GM12878 (cell line): ENCODE data around the gene CRP. TPM values are rescaled to one million over a fixed set of nuclear protein-coding genes. Genes with fewer than 3 reads are reported as not detected.
"Not testable (repeated sequence)": the region's sequence is repeated elsewhere in the genome, so short reads cannot be mapped to it uniquely, and the experiment has no call there.

ENCODE experiments used
- ATAC-seq: fragments of 200-7000 bp; cut with Tn5 transposase; 3 replicates; pipeline ENCODE4 v1.9.1; 2020; ENCODE audit warnings: mild to moderate bottlenecking, moderate library complexity
- BruUV-seq: library from RNA; stranded (reverse); fragments of 400-500 nt; replicated peaks from 2 replicates; lab custom pipeline; 2021; lab: Mats Ljungman, UMichigan
- CTCF ChIA-PET: fragments of 300-600 bp; sonication (Branson Sonifier 250); formaldehyde crosslinking; extraction: SDS; loops from one replicate; lab custom pipeline; 2021; ENCODE audit warnings: inconsistent platforms; lab: Yijun Ruan, JAX
- POLR2A ChIA-PET: fragments of 350-600 bp; formaldehyde crosslinking; extraction: SDS; loops from one replicate; lab custom pipeline; 2021; ENCODE audit warnings: inconsistent platforms; lab: Charles Lee
- RAD21 ChIA-PET: fragments of 300-600 bp; sonication (Branson Sonifier 250); formaldehyde crosslinking; loops from one replicate; lab custom pipeline; 2023; ENCODE audit warnings: antibody characterized with exemption; ENCODE audit not compliant: unreplicated experiment; lab: Charles Lee
- SMC1A ChIA-PET: fragments of 300-600 bp; sonication (Branson Sonifier 250); formaldehyde crosslinking; loops from one replicate; lab custom pipeline; 2023; ENCODE audit not compliant: unreplicated experiment, uncharacterized antibody; lab: Charles Lee
- DNase-seq: peaks from one replicate; pipeline ENCODE4 v3.0.0-alpha.2; 2011; ENCODE audit warnings: low read depth, low spot score
- FAIRE-seq: peaks from 3 replicates; lab custom pipeline; 2011; peaks lifted over from hg19 to GRCh38; lab: Jason Lieb, UNC
- H2AFZ ChIP-seq: 2 replicates; pipeline ENCODE4 v1.6.0; 2011; ENCODE audit warnings: low read depth, low read length, control low read depth; ENCODE audit not compliant: control insufficient read depth
- H3K27ac ChIP-seq: 2 replicates; pipeline ENCODE4 v1.5.1; 2011; ENCODE audit warnings: control low read depth; ENCODE audit not compliant: control insufficient read depth, insufficient read depth
- H3K27me3 ChIP-seq, 2 experiments: replicated peaks in 1 of 2; 2 replicates each; pipeline versions ENCODE4 v1.6.0 to v1.6.1; 2011; ENCODE audit warnings: low read length in 1 of 2; ENCODE audit not compliant: control insufficient read depth in 2 of 2, insufficient read depth in 2 of 2
- H3K36me3 ChIP-seq, 2 experiments: 2 replicates each; pipeline ENCODE4 v1.5.1; 2011; ENCODE audit warnings: low read length in 1 of 2; ENCODE audit not compliant: control insufficient read depth in 2 of 2, insufficient read depth in 2 of 2
- H3K4me1 ChIP-seq: 2 replicates; pipeline ENCODE4 v1.6.1; 2011; ENCODE audit warnings: mild to moderate bottlenecking, low read length, moderate library complexity, mixed read lengths; ENCODE audit not compliant: control insufficient read depth, insufficient read depth
- H3K4me2 ChIP-seq: 2 replicates; pipeline ENCODE4 v1.6.0; 2011; ENCODE audit warnings: control low read depth; ENCODE audit not compliant: control insufficient read depth, insufficient read depth
- H3K4me3 ChIP-seq: fragments of 200-600 bp; sonication (generic); 2 replicates; pipeline ENCODE4 v1.5.1; 2016
- H3K79me2 ChIP-seq: 2 replicates; pipeline ENCODE4 v1.6.0; 2011; ENCODE audit warnings: low read length; ENCODE audit not compliant: control insufficient read depth, insufficient read depth
- H3K9ac ChIP-seq: 2 replicates; pipeline ENCODE4 v1.8.0; 2011; ENCODE audit warnings: low read length, control low read depth, mixed read lengths; ENCODE audit not compliant: control insufficient read depth, insufficient read depth
- H3K9me3 ChIP-seq: replicated peaks from 3 replicates; pipeline ENCODE4 v1.5.1; 2011; ENCODE audit warnings: mild to moderate bottlenecking, low read length; ENCODE audit not compliant: control insufficient read depth, insufficient read depth
- H4K20me1 ChIP-seq: 2 replicates; pipeline ENCODE4 v1.6.0; 2011; ENCODE audit not compliant: control insufficient read depth, insufficient read depth
- BCL11A ChIP-seq: IDR thresholded peaks from 2 replicates; pipeline ENCODE4 v1.6.1; 2011; ENCODE audit warnings: low read depth, low read length
- CBX5 ChIP-seq: sonication (generic); IDR thresholded peaks from 2 replicates; pipeline ENCODE4 v1.6.1; 2016; ENCODE audit warnings: low read depth, moderate library complexity, mild to moderate bottlenecking, inconsistent platforms
- FOXK2 ChIP-seq: fragments of 450-650 bp; IDR thresholded peaks from 2 replicates; pipeline ENCODE4 v1.6.1; 2017; ENCODE audit warnings: mild to moderate bottlenecking, moderate library complexity
- PAX5 ChIP-seq: IDR thresholded peaks from 2 replicates; pipeline ENCODE4 v1.6.1; 2011; ENCODE audit warnings: low read depth, low read length, borderline replicate concordance
- SMARCA5 ChIP-seq: fragments of 450-650 bp; IDR thresholded peaks from 2 replicates; pipeline ENCODE4 v1.6.1; 2017; ENCODE audit warnings: mild to moderate bottlenecking
- WGBS: methylation state at CpG from one replicate; pipeline ENCODE4 v1.1.6; 2016; ENCODE audit warnings: low lambda C conversion rate; ENCODE audit not compliant: insufficient replicate concordance, insufficient coverage; ENCODE audit errors: missing lambda C conversion rate; 5-methylcytosine and 5-hydroxymethylcytosine counted together
- in situ Hi-C: fragments of 300-500 bp; cut with MboI; formaldehyde crosslinking; loops from 9 replicates; pipeline ENCODE4 v1.14.3; 2018; ENCODE audit warnings: mixed read lengths
- intact Hi-C: fragments of 100-400 bp; cut with micrococcal nuclease; formaldehyde crosslinking; loops from one replicate; pipeline ENCODE4 v1.14.2; 2022; ENCODE audit not compliant: unreplicated experiment
- polyA plus RNA-seq, 11 experiments: library from polyadenylated mRNA; depleted of rRNA in 4 of 11; unstranded in 6 of 11; stranded (reverse) in 5 of 11; fragments of >200 nt; fragmentation: Nextera tagmentation in 4 of 11; fragmentation: Illumina TruSeq in 1 of 11; extraction: Ambion mirVana in 4 of 11; extraction: Trizol in 1 of 11; gene quantifications; 1 replicate in 1 of 11; 2 replicates in 10 of 11; pipeline versions ENCODE4 v1.2.1 to v1.2.3, GENCODE V29; 2011 to 2016; ENCODE audit warnings: inconsistent platforms in 2 of 11, missing spikeins in 2 of 11, low read depth in 1 of 11
- total RNA-seq, 4 experiments: library from RNA; depleted of rRNA in 3 of 4; stranded (reverse); fragments of >200 nt in 3 of 4; fragmentation: Illumina TruSeq in 1 of 4; extraction: Trizol in 1 of 4; gene quantifications; 2 replicates each; pipeline versions ENCODE4 v1.2.1 to v1.2.3, GENCODE V29; 2013 to 2021
- TF ChIP-seq, protein P1 (sequence below): fragments of 450-650 bp; IDR thresholded peaks from 2 replicates; pipeline ENCODE4 v1.6.1; 2014; ENCODE audit warnings: mild to moderate bottlenecking

Gene CRP
- total and polyA plus RNA-seq, 10 of the 15 experiments (the other 5 are each of a cell fraction or from before 2014, with no cell fraction given) = 0.54 TPM; not detected in 9

DNA sequence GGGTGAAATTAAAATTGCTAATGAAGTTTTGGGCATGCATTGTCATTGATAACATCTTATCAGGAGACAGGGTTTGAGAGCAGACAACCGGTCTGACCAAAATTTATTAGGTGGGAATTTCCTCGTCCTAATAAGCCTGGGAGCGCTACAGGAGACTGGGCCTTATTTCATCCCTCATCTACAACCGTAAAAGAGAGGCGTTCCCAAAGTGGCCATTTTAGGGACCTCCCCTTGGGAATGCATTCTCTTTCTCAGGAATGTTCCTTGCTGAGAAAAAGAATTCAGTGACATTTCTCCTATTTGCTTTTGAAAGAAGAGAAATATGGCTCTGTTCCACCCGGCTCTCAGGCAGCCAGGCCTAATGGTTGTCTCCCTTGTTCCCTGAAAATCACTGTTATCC lies 8.8 kb upstream of the CRP start:
- SMC1A ChIA-PET, H3K27me3 ChIP-seq, intact Hi-C loops, H4K20me1 ChIP-seq, RAD21 ChIA-PET, H3K27ac ChIP-seq, ATAC-seq, H3K36me3 ChIP-seq, H3K4me3 ChIP-seq, BruUV-seq, POLR2A ChIA-PET, H3K79me2 ChIP-seq, FAIRE-seq, H3K4me2 ChIP-seq, H3K4me1 ChIP-seq, H2AFZ ChIP-seq, CTCF ChIA-PET, H3K9me3 ChIP-seq, DNase-seq, H3K9ac ChIP-seq, in situ Hi-C loops: not testable (repeated sequence)
- 49% methylated on average over 6 of the region's 6 CpGs for WGBS
- TF ChIP-seq CBX5 = 0 out of 2 replicates have a peak, but pooled peaks have one; percentile 42

DNA sequence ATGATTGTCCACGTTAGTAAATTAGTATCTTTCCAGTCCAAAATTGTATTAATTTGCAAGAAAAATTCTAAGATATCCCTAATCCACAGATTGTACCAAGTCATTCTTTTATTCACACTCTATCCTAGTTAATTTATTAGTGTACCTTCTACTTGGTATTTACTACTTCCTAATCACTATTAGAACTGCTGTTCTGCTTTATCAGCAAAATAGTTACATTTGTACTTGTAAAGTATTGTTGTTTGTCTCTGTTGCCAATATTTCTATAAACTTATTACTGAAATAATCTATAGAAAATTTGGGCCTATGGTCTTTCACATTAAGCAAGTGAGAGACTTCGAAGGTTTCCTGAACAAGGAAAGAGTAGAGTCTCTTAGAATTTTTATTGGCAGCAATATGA lies 5.6 kb upstream of the CRP start:
- H2AFZ ChIP-seq = no peak overlapping the region
- no peak for FAIRE-seq
- no peak overlapping the region for H3K9ac ChIP-seq
- no peaks in the 10 kb centered on the region for H3K79me2 ChIP-seq
- TF ChIP-seq PAX5 (no peak), SMARCA5 (no peak), FOXK2 (no peak), BCL11A (no peak)
- TF ChIP-seq, protein P1, sequence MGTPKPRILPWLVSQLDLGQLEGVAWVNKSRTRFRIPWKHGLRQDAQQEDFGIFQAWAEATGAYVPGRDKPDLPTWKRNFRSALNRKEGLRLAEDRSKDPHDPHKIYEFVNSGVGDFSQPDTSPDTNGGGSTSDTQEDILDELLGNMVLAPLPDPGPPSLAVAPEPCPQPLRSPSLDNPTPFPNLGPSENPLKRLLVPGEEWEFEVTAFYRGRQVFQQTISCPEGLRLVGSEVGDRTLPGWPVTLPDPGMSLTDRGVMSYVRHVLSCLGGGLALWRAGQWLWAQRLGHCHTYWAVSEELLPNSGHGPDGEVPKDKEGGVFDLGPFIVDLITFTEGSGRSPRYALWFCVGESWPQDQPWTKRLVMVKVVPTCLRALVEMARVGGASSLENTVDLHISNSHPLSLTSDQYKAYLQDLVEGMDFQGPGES = no peak
- intact Hi-C loops = no loop called here
- no peak for ATAC-seq
- H3K4me1 ChIP-seq = no peaks in the 10 kb centered on the region
- CTCF ChIA-PET = no interaction called here
- POLR2A ChIA-PET = no interaction called here
- no peak overlapping the region for H3K27ac ChIP-seq
- no peak for DNase-seq
- H4K20me1 ChIP-seq = no peaks in the 10 kb centered on the region
- H3K36me3 ChIP-seq = no peaks in the 10 kb centered on the region
- no TSS peak for BruUV-seq
- 0% methylated on average over 2 of the region's 2 CpGs for WGBS
- H3K4me2 ChIP-seq = no peak overlapping the region
- H3K4me3 ChIP-seq = no peak overlapping the region
- H3K27me3 ChIP-seq = no peaks in the 10 kb centered on the region
- RAD21 ChIA-PET = no interaction called here
- SMC1A ChIA-PET = no interaction called here
- in situ Hi-C loops = no loop called here
- no peaks in the 10 kb centered on the region; the same call in 2 of the 3 replicates for H3K9me3 ChIP-seq
